Parathyroid adenoma (tissue), 2 donors: Measurements from ENCODE around the gene PTPRM.

Experiments
- H2AFZ ChIP-seq: fragments of 300-600 bp; sonication (generic); one replicate; pipeline ENCODE4 v1.7.0; 2017; ENCODE audit warnings: antibody characterized with exemption, mild to moderate bottlenecking
- H3K27ac ChIP-seq: fragments of 300-600 bp; sonication (generic); one replicate; pipeline ENCODE4 v1.7.0; 2017
- H3K27me3 ChIP-seq: fragments of 300-600 bp; sonication (generic); one replicate; pipeline ENCODE4 v1.7.0; 2017; ENCODE audit warnings: low read length; ENCODE audit not compliant: control insufficient read depth, insufficient read depth
- H3K36me3 ChIP-seq: fragments of 300-600 bp; sonication (generic); one replicate; pipeline ENCODE4 v1.7.0; 2017; ENCODE audit warnings: low read length; ENCODE audit not compliant: control insufficient read depth, insufficient read depth
- H3K4me1 ChIP-seq: fragments of 300-600 bp; sonication (generic); one replicate; pipeline ENCODE4 v1.7.0; 2017; ENCODE audit warnings: control low read depth
- H3K4me2 ChIP-seq: fragments of 300-600 bp; sonication (generic); one replicate; pipeline ENCODE4 v1.7.0; 2017; ENCODE audit warnings: low read length
- H3K4me3 ChIP-seq: fragments of 300-600 bp; sonication (generic); one replicate; pipeline ENCODE4 v1.7.0; 2017; ENCODE audit warnings: low read depth, low read length
- H3K79me2 ChIP-seq: fragments of 300-600 bp; sonication (generic); one replicate; pipeline ENCODE4 v1.7.0; 2017; ENCODE audit warnings: control low read depth
- H3K9ac ChIP-seq: fragments of 300-600 bp; sonication (generic); one replicate; pipeline ENCODE4 v1.7.0; 2017; ENCODE audit warnings: mild to moderate bottlenecking
- H3K9me3 ChIP-seq: fragments of 300-600 bp; sonication (generic); one replicate; pipeline ENCODE4 v1.7.0; 2017; ENCODE audit warnings: low read length; ENCODE audit not compliant: control insufficient read depth
- CTCF ChIP-seq: fragments of 300-600 bp; sonication (generic); IDR thresholded peaks from one replicate; pipeline ENCODE4 v1.7.0; 2017; ENCODE audit warnings: antibody characterized with exemption, mild to moderate bottlenecking
- donor health status: primary hyperparathyroidism.

Gene PTPRM

GRCh38 chr18:8029061-8029460 lies 461.9 kb downstream of the PTPRM start:
- Histone ChIP-seq H3K9me3 (no peaks in the 10 kb centered on the region), H3K79me2 (no peaks in the 10 kb centered on the region), H3K27me3 (no peaks in the 10 kb centered on the region), H3K4me3 (no peak overlapping the region), H3K4me2 (no peak overlapping the region), H3K9ac (no peak overlapping the region), H3K36me3 (no peaks in the 10 kb centered on the region), H3K4me1 (peaks cover 7% of the 10 kb centered on the region), H3K27ac (no peak overlapping the region), H2AFZ (no peak overlapping the region)
- TF ChIP-seq CTCF: no peak

- Histone ChIP-seq H3K36me3 (no peaks in the 10 kb centered on the region), H3K4me1 (peaks cover 7% of the 10 kb centered on the region), H3K4me3 (no peak overlapping the region), H3K27me3 (no peaks in the 10 kb centered on the region), H2AFZ (no peak overlapping the region), H3K27ac (no peak overlapping the region), H3K4me2 (no peak overlapping the region), H3K79me2 (no peaks in the 10 kb centered on the region), H3K9me3 (no peaks in the 10 kb centered on the region), H3K9ac (no peak overlapping the region)
- TF ChIP-seq CTCF: no peak
Measured at GRCh38 chr18:8029731-8030130, 462.6 kb downstream of the PTPRM start.

- Histone ChIP-seq H3K4me1 (peaks cover 7% of the 10 kb centered on the region), H3K79me2 (no peaks in the 10 kb centered on the region), H3K36me3 (no peaks in the 10 kb centered on the region), H3K27me3 (no peaks in the 10 kb centered on the region), H2AFZ (no peak overlapping the region), H3K4me2 (no peak overlapping the region), H3K9me3 (no peaks in the 10 kb centered on the region), H3K27ac (no peak overlapping the region), H3K4me3 (no peak overlapping the region), H3K9ac (no peak overlapping the region)
- TF ChIP-seq CTCF: no peak
Measured at GRCh38 chr18:8030201-8030600, 463.1 kb downstream of the PTPRM start.

- Histone ChIP-seq H3K36me3 (no peaks in the 10 kb centered on the region), H3K4me2 (no peak overlapping the region), H3K79me2 (no peaks in the 10 kb centered on the region), H2AFZ (no peak overlapping the region), H3K9ac (no peak overlapping the region), H3K4me3 (no peak overlapping the region), H3K9me3 (no peaks in the 10 kb centered on the region), H3K27ac (no peak overlapping the region), H3K27me3 (no peaks in the 10 kb centered on the region), H3K4me1 (peaks cover 7% of the 10 kb centered on the region)
- no peak for TF ChIP-seq CTCF
Measured at GRCh38 chr18:8031496-8031895, 464.4 kb downstream of the PTPRM start.

- Histone ChIP-seq H3K9me3 (no peaks in the 10 kb centered on the region), H3K4me2 (no peak overlapping the region), H3K79me2 (no peaks in the 10 kb centered on the region), H3K4me3 (no peak overlapping the region), H3K9ac (no peak overlapping the region), H3K36me3 (no peaks in the 10 kb centered on the region), H3K27me3 (no peaks in the 10 kb centered on the region), H3K4me1 (peaks cover 7% of the 10 kb centered on the region), H3K27ac (no peak overlapping the region), H2AFZ (no peak overlapping the region)
- TF ChIP-seq CTCF: no peak
Measured at GRCh38 chr18:8034674-8035073, 467.6 kb downstream of the PTPRM start.
